ENCODE results near the gene TADA2A.

The TADA2A gene

GRCh38 chr17:37465069-37465616, 58.5 kb downstream of the TADA2A start:
- DNase-seq = no peak

DNA sequence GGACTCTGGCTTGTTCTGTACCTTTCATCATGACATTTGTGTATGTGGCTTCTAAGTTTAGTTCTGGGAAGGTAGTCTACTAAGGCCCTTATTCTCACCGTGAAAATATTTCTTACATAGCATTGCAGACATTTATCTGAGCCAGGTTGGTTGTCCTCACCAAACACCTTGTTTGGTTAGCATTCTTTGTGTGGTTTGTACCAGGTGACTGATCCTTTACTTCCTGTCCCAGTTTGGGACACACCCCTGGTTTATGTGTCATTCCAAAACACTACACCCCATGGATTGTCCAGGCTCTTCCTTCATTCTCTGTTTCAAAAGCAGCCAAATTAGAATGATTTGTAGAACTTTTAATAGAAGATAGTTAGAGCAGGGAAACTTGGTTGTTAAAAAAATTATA, 59.8 kb downstream of the TADA2A start:
- DNase-seq = no peak

- no peak for DNase-seq
These were observed 63.5 kb downstream of the TADA2A start for GRCh38 chr17:37470181-37470580.

DNA sequence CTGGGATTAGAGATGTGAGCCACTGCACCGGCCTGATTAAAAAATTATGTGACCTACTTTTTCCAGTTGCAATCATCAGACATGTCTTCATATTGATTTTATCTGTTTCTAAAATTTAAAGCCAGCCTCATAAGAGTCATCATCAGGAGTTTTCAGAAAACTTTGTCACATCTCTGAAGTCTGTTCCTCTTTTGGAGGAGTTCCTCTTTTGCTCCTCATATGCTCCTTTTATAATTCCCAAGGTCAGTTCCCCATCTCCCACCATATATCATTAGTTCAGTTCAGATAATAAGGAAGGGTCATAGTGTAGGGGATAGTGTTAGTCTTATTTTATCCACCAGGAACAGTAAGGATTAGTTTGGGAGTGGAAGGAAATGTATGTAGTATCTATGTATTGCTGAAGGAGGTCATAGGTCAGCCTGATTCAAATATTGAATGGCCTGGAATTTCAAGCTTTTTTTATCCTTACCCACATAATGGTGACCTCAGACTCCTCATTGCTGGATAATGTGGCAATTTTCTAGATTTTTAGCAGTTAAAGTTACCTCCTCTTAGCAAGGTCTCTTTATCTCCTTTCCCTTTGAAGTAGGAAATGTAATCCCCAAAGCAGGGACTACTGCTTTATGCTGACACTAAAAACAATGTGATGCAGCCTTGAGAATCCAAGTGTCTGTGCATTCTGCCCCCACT, 69.2 kb downstream of the TADA2A start:
- no peak for DNase-seq

DNA sequence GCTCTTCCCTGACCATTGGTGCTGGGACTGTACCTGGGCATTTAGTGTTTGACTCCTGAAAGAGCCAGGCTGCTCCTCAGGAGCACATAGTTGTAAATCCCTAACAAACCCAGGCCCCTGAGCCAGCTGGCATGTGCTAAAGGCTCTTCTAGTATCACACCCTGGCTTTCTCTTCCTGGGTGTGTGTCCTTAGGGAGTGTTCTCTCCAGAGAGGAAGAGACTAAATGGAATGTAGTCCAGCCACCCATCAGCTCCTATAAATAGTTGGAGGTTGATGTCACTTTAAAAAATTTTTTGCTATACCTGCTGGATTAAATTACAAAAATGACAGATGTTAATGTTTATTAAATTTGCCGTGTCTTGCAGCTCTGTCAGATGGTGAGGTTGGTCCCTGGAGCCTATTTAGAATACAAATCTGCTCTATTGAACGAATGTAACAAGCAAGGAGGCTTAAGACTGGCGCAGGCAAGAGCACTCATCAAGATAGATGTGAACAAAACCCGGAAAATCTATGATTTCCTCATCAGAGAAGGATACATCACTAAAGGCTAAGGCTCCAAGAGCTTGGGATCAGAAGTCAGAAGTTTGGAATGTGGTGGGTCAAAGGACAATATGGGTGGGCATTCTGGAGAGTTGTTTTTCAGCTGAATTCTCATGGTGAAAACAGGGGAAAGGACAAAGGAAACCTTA, 69.9 kb downstream of the TADA2A start:
- no peak for DNase-seq

DNA sequence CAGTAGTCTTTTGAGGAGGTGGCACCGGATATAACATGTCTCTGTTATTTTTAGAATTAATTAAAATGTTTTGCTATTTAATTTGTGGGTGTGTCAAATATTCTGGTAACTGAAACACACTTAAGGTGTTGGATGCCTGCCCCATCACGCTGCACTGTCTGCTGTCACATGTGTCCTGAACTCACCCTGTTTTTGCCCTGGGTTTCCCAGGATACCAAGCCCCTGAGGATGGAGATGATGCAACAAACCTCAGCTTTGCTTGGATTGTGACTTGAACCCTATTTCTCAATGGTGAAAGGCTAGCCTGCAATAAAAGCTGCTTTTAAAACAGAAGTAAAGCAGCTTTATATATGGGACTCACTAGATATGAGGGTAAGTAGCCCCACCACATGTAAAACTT, 71.5 kb downstream of the TADA2A start:
- no peak for DNase-seq

DNA sequence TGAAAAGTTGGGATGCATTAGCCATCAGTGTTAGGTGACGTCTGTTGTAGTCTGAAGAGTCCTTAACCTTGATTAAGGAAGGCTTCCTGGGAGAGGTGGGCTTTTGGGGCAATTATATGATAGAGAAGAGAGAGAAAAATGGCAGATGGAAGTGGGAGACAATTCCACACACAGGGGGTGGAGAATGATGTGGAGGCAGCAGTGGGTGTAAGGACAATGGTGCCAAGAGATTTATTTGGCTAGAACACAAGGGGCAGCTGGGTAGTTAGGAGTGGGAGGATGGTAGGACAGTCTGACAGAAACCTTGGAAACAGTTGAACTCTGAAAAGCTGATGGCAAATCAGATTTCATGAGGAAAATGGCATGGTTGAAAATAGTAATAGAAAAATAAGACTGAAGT, 72.3 kb downstream of the TADA2A start:
- DNase-seq = no peak

- no peak for DNase-seq
These were observed 73.7 kb downstream of the TADA2A start for GRCh38 chr17:37480427-37480826.

GRCh38 chr17:37481001-37481665, 74.4 kb downstream of the TADA2A start:
- no peak for DNase-seq

DNA sequence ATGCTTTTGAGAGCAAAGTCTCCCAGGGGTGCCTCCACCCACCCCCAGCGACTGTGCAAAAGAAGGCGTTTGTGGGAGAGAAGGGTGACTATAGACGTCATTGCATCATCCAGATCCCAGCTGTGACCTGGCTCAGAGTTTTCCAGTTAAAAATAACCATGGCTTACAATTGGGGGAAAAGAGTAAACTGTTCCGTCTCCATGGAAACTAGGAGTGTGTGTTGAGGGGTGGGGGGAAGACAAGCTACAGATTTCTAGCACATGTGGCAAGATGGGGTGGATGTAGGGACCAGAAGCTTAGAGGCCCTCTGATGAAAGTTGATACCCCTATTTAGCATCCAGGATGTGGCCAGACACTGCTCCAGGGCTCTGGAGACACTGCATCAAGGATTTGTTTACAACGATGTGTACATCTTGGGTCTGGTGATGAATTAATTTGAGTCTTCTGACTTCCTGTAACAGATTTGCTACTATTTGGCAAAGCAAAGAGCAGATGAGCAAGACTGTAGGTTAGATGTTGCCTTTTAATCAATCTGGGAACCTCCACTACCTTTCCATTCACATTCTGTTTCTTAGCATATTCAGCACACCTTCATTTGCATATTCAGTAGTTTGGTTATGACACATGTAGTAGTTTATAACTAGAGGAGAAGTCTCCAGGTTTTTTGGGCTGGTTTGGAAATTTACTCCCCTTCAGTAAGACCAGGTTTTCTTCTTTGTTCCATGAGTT, 76.8 kb downstream of the TADA2A start:
- peak; percentile 36 for DNase-seq

DNA sequence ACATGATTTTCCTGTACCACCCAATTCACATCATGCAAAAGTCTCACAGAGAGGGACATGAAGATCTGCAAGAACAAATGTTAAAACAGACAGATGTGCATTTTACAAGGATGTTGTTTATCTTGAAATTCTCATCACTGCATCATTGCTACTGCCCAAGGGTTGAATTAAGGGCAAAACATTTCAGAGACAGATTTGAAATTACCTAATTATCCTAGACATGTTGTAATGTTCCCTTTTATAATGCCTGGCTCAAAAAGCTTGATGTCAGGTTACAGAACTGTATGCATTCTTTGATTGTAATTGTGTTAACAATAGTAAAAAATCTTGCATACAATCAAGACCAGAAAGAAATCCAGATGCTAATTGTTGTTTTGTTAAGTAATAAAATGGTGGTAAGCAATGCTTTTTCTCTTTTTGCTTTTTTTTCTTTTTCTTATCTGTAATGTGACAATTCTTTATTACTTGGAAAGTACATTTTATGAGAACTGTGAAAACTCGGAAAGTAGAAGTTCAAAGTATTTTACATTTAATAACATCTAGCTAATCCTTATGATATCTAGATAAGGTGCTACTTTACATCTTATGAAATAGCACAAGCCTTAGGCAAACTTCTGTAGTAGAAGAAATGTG, 79.4 kb downstream of the TADA2A start:
- no peak for DNase-seq

DNA sequence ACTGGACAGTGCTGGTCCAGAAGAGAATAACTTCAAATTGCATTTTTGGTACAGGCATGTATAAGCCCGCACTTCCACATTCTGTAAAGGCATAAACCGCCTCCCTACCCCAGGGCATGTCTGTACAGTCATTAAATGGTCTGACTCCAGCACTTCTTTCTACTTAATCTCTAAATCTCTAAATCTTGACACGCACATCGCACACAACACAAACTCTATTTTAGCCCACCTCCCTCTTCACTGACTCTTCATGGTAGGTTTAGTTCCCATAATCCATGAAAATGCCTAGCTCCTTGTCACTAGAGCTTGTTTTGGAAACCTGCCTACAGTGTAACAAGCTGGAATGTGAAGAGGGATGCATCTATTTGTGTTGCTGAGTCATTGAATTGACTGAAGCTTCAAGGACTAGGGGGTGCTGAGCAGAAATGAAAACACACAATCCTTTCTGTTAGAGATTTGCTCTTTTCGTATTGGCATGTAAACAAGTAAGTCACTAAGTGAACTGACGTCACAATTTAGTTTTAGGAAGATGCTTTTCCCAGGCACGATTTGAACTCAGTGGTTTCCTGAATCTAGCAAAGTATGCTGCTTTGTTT, 81.4 kb downstream of the TADA2A start:
- DNase-seq = peak; percentile 9

DNA sequence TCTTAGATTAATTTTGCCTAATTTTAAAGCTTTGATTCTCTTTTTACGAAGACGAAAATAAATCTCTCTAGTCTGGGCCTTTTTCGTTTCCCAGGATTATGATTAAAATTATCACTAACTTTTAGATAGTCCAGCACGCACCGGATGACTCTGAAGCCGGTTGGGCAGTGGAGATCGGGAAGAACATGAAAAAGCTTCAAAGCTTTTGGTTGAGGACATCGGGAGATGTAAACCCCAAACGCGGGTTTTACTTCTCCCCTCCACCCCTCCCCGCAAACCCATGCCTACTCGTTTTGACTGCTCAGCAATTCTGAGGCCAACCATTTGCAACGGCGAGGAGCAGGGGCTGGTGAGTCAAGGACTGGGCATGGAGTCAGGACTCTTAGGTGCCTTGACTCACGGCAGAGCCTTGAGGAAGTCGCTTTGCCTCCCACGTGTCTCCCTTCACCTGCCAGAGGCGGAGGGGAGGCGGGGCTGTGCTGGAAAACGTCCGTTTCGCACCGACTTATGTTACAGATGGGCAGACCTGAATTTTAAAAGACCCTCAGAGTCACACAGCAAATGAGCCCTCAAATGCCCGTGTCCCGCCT, 82.0 kb downstream of the TADA2A start:
- peak; percentile 46 for DNase-seq

DNA sequence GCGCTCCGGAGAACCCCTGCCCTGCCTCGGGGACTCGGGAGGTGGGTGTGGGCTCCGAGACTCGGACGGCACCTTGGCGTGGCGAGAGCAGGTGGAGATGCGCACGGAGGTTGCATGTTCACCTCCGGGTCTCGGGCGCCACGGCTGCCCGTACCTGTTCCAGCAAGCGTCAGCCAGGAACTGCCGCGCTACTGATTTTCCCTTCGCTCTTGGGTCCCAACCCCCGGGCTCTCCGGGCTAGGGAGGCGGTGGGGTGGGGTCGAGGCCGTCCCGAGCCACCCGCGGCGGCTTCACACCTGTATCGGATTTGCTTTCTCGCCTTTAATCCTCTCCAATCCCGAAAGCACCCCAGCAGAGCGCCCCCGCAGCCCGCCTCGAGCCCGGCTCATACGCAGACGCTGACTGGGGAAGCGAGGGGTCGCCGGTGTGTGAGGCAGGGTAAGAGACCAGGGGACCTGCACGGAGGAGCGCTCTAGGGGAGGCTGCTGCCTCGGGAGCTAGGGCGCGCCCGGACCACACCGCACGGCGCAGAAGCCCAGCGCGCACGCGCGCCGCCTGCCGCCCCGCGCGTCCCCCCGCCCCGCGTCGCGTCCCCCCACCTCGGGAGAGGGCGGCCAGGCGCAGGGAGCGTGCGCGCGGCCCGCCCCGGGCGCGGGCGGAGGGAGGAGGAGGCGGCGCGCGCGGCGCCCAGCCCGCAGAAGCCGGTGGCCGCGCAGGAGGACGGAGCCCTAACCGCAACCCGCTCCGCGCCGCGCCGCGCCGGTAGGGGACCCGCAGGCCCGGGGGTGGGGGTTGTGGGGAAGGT, 82.7 kb downstream of the TADA2A start, which contains the start of gene DUSP14:
Gene DUSP14, plus strand, starts transcription at position 695 of the 805 bp plus-strand sequence. CDS start 22,382 bp downstream, outside the sequence.
- DNase-seq = peak; percentile 84

DNA sequence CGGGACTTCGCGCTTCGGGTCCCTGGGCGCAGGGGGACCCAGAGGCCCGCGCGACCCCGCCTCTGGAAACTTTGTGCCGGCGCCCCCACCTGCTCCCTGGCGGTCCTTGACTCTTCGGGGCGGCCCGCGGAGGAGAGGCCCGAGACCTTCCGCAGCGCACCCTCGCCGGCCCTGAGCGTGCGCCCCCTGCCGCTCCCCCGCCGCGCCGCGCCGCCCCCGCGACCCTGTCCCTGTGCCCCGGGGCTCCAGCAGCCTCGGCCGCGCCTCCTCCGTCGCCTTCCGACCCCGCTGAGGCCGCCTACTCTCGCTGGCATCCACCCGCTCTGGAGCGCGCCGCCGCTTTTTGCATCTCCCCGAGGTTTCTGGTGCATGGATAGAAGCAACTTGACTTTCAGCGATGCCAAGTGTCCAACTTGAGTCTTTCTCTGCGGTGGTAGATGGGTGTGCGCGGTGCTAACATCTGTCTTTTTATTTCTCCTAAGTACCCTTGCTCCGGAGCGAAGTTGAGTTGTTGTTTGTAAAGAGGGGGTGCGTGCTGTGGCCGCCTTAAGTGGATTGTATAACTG, 83.4 kb downstream of the TADA2A start:
- DNase-seq = peak; percentile 31

DNA sequence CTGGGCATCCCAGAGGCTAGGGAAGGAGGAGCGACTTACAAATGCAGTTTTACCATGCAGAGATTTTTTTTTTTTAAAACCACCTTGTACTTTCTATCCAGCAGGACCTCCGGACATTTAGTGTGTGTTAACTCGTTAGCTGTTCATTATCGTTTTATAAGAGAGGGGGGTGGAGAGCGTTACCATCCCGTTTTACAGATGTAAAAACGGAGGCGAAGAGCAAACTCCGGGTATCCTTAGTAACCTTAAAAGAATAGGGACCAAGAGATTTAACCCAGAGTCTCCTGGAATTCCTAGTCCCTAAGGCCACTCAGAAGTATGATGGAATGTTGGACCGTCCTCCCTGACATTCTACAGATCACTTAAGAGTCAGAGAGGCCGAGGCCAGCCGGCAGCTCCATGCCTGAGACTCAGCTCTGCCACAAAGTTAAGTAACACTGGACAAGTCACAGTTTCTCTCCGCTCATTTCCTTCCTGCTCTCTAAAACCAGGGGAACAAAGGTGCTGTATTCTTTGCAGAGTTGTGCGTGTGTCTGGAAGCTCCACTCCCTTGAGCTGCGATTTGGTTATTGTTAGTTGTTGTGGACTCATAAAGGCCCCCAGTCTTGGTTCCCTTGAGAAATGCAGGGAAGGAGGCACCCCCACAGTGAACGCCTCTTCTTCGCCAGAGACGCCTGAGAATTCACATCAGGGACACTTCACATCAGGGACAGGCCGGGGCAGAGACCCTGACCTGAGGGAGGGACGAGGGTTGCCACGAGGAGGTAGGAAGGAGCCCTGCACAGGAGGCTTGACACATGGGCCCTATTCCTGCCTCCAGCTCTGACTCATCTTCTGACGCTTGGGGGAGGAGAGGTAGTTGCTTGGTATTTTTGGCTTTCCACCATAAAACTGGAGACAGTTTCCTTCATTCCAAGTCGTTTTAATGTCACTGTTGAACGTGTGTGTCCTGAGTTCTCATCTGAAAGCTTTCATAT, 84.2 kb downstream of the TADA2A start:
- DNase-seq = no peak

GRCh38 chr17:37492167-37492566, 85.5 kb downstream of the TADA2A start:
- DNase-seq = no peak

GRCh38 chr17:37493249-37494027, 86.8 kb downstream of the TADA2A start:
- no peak for DNase-seq
